GM18873 (cell line): Measurements from ENCODE around the gene ACOT9.
A peak's percentile ranks its signal among the peaks of the same experiment; 100 is the strongest.
"Not testable (repeated sequence)": the region's sequence is repeated elsewhere in the genome, so short reads cannot be mapped to it uniquely, and the experiment has no call there.

ENCODE experiments used
- ATAC-seq: cut with Tn5 transposase; IDR thresholded peaks from one replicate; pipeline ENCODE4 v1.9.1; 2021; ENCODE audit warnings: mild to moderate bottlenecking, moderate library complexity, moderate number of reproducible peaks; ENCODE audit not compliant: unreplicated experiment, low FRiP score

Gene ACOT9

DNA sequence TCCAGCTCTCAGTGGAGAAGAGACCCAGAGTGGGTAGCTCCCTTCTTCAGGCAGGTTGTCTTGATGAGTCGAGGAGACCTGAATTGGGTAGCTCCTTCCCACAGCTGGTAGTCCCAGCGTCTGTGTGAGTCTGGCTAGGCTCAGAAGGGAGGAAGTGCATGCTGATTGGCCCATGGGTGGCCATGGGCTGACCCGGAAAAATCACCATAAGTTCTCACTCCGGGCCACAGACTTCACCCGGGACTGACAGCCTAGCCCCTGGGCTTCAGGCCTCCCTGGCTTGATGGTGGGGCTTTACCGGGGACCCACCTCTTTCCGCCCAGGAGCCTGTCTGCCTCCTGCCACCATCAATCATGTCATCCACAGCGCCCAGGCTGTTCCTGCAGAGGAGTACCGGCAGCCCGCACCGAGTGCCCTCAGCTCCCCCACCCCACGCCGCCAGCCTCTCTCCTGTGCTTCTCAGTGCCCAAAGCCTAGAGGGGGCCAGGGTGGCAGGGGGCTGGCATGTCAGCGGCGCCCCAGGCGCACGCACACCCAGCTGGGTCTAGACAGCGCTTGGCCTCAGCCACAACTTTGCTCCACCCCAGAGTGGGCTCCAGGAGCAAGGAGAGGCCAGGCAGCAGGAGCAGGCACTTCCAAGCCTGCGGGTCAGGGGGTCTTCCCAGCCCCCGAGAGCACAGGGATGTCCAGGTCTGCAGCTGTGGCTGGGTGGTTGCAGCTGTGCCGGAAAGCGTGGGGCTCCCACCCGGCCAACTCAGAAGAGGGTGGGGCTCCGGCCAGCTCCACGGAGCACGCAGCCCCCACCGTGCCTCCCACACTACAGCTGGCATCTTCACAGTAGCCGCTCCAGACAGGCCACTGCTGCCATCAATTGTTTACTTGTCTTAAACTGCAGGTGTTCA is 23.8 kb upstream of the ACOT9 start:
- ATAC-seq = no peak

GRCh38 chrX:23765868-23766267 is 22.8 kb upstream of the ACOT9 start:
- ATAC-seq = no peak

DNA sequence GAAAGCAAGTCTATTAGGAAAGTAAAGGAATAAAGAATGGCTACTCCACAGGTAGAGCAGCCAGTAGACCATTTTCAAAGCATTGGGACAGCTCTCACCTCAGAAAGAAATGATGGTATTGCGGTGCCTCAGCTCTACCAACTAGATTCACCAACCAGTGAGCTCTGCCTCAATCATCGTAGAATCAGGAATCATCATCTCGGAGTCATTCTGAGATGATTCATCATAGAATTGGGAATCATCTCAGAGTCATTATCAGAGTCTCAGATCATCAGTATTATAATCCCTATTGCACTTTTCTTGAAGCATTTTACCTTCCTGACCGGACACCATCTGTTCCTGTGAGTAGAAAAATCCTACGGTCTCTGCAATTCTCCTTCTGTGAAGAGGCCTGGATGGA is 22.4 kb upstream of the ACOT9 start:
- ATAC-seq = no peak

GRCh38 chrX:23764188-23764984 is 21.3 kb upstream of the ACOT9 start:
- ATAC-seq = no peak

DNA sequence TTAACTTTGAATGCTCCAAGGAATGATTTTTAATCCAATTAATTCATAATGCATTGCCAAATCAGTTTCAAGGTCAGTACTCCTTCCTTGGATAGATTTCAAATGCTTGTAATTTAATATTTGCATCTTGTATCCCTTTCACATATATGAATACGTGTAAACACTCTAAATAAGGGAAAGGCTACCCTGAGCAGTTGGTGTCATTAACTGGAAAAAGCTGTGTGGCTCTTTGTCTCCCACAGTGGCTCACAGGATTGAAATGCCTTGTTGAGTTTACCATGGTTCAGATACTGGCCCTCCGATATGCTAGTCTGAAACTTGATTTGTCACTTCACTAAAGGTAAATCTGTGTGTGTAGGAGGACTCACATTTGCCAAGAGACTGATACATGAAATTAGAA is 16.7 kb upstream of the ACOT9 start:
- no peak for ATAC-seq

GRCh38 chrX:23756165-23756564 is 13.1 kb upstream of the ACOT9 start:
- ATAC-seq = no peak

- no peak for ATAC-seq
Observed at GRCh38 chrX:23754664-23755063, 11.6 kb upstream of the ACOT9 start.

- ATAC-seq = no peak
Observed at GRCh38 chrX:23752740-23753415, 9.8 kb upstream of the ACOT9 start.

DNA sequence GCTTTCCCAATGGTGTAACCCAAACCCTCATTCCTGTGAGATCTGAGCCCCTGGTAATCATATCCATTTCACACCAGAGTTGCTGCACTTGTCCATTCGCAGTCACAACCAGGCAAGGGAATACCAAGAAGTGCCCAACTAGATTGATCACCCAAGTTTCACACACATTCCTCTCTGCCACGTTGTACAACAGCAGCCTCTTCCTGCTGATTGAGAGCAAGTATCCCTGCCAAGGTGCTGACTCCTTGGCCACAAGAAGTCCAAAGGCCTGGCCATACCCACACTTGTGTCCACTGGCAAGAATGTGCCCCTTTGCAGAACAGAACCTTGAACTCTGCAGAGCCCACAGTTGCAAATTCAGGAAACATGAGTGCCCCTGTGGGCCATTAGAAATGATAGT is 6.5 kb upstream of the ACOT9 start:
- no peak for ATAC-seq

GRCh38 chrX:23749129-23749528 is 6.1 kb upstream of the ACOT9 start:
- no peak for ATAC-seq

DNA sequence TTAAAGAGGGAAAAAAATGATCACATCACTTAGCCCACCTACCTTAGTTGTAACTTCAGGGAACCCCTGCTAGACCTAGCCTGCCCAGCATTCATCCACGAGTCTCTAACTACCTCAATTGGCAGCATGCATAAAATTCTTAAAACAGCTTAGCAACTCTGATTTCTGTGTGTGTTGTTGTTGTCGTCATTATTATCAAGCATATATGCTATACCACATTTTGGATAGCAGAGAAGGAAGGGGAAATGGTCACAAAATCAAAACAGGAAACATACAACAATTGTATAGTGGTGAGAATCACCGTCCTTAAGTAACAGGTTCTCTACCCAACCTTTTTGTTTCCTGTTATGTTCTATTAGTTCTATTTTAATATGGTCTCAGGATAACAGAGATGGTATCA is 2.7 kb upstream of the ACOT9 start:
- ATAC-seq = no peak

- not testable (repeated sequence) for ATAC-seq
Observed at GRCh38 chrX:23743623-23743971, 521 bp upstream of the ACOT9 start.

DNA sequence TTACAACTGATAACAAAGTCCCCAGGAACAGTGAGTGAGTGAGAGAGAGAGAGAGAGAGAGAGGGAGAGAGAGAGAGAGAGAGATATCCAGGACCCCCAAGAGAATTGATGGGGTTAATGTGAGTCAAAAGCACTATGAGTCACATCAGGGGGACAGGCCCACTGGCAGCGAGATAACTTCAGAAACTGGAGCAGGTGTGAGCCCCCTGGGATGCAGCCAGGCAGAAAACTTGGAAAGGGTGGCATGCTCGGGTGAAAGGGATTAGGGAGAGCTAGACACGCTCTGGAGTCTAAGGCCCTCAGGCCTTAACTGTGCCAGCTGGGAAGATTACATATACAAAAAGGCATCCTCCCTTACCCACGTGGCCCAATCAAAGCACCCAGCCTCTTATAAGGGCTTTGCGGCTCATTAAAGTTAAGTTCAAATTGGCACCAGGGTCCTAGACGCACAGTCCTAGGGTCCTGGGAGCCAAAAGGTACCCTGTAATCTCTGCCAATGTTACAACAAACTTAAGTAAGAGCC is 841 bp downstream of the ACOT9 start:
- peak; percentile 16 for ATAC-seq

DNA sequence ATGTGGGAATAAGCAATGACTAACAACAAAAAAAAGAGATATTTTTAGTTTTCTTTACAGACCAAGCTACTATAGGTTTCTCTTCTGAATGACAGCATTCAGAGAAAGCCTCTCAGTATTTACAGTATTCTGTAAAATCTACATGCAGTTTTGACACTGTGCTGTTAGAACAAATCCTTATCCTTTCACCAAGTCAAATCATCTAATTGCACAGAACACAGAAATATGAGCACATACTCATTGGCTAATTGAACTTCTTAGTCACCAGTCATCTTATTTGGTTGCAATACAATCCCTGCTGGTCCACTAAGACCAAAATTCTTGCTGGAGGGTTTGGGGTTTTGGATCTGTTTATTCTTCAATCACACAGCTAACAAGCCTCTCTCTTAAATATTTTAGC is 5.7 kb downstream of the ACOT9 start:
- ATAC-seq = no peak

GRCh38 chrX:23736030-23736429 is 7.0 kb downstream of the ACOT9 start:
- ATAC-seq = no peak

DNA sequence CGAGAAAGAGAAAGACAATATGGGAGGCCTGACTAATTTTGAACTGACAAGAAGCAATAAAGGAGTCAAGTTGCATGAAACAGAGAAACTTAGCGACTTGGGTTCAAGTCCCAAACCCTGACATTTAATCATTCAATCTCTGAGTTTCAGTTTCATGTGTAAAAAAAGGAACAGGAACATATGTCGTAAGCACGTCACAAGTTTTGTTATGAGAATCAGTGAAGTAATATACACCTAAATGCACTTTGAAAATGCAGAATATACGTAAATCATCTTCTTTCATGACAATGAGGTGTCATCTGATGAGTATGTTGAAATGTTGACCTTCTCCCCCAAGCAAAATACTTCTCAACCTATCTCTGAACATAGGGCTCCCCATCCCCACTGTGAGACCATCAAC is 10.4 kb downstream of the ACOT9 start:
- peak; percentile 87 for ATAC-seq

- no peak for ATAC-seq
Observed at GRCh38 chrX:23731951-23732350, 11.1 kb downstream of the ACOT9 start.

GRCh38 chrX:23729214-23729613 is 13.9 kb downstream of the ACOT9 start:
- no peak for ATAC-seq

- ATAC-seq = no peak
Observed at GRCh38 chrX:23727206-23727605, 15.9 kb downstream of the ACOT9 start.

GRCh38 chrX:23726191-23726590 is 16.9 kb downstream of the ACOT9 start:
- ATAC-seq = no peak

GRCh38 chrX:23720117-23720677 is 22.9 kb downstream of the ACOT9 start:
- no peak for ATAC-seq
